GM13977 (cell line): Measurements from ENCODE around the gene ZSCAN22.

Source experiments
- DNase-seq: peaks from one replicate; pipeline ENCODE4 v3.0.0; 2012; ENCODE audit warnings: low spot score
- CTCF ChIP-seq: IDR thresholded peaks from 2 replicates; pipeline ENCODE4 v1.5.1; 2012; ENCODE audit warnings: mild to moderate bottlenecking, control low read depth; ENCODE audit not compliant: insufficient read depth; ENCODE audit errors: extremely low read depth, missing control alignments
- in situ Hi-C: fragments of 300-500 bp; cut with MboI; formaldehyde crosslinking; loops from one replicate; pipeline ENCODE4 v1.12.0; 2022; ENCODE audit warnings: low sequenced_read_pairs, low pct_unique_long_range_greater_than_20kb, mixed read lengths, inconsistent platforms; ENCODE audit not compliant: unreplicated experiment

ZSCAN22 gene

GRCh38 chr19:58362272-58362994, 35.6 kb downstream of the ZSCAN22 start, which contains the start of gene ZNF497:
Gene ZNF497 (minus strand): TSS chr19:58362751. CDS start chr19:58357635, 5,116 bp downstream.
- no peak for TF ChIP-seq CTCF
- in situ Hi-C loops = no loop called here
- peak; percentile 100 for DNase-seq

- DNase-seq = no peak
- in situ Hi-C loops = no loop called here
- TF ChIP-seq CTCF = no peak
Observed at GRCh38 chr19:58364146-58364545, 37.4 kb downstream of the ZSCAN22 start.

GRCh38 chr19:58366585-58367430, 40.0 kb downstream of the ZSCAN22 start:
- DNase-seq = no peak
- no peak for TF ChIP-seq CTCF
- in situ Hi-C loops = no loop called here

- TF ChIP-seq CTCF = no peak
- DNase-seq = no peak
- in situ Hi-C loops = no loop called here
Observed at GRCh38 chr19:58367698-58368454, 41.1 kb downstream of the ZSCAN22 start.

- no peak for DNase-seq
- no peak for TF ChIP-seq CTCF
- in situ Hi-C loops = no loop called here
Observed at GRCh38 chr19:58368561-58369360, 42.0 kb downstream of the ZSCAN22 start.
